ENCODE results near the gene CFAP410. TPM values are rescaled to one million over a fixed set of nuclear protein-coding genes. Genes with fewer than 3 reads are reported as not detected.

Gene CFAP410
- total and polyA plus RNA-seq, 2 experiments from 2014 or later = 17.0 to 19.8 TPM

DNA sequence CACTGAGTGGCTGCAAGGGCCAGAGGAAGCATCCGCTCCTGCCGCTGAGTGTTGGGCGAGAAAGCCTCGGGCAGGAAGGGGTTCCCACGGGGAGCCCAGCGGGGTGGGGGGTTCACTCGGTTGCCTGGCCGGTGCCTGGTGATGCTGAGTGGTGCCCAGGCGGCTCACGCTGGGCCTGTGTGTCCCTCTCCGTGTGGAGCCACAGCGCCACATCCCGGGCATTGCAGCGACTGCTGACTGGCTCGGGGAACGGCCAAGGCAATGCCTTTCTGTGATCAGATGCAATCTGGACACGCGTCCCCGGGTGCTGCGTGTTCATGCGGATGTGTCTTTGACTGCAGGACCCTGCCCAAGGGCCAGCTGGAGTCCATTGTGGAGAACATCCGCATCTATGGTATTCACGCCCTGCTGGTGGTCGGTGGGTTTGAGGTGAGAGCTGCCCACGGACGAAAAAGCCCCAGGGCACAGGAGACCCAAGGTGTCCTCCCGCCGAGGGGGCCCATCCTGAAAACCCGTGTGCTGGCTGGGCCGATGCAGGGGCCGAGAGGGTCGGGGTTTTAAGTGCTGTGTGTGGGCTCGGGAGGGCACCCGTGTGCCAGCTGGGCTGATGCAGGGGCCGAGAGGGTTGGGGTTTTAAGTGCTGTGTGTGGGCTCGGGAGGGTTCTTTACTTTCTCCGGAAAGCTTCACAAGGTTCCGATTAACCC, 16.4 kb downstream of the CFAP410 start:
- no peak for DNase-seq
- Histone ChIP-seq H3K9me3 (ENCODE audit: low read depth) (no peaks in the 10 kb centered on the region), H4K20me1 (ENCODE audit: insufficient read depth) (no peaks in the 10 kb centered on the region), H3F3A (ENCODE audit: insufficient read depth) (no peaks in the 10 kb centered on the region), H3K9ac (no peak overlapping the region), H3K9me2 (ENCODE audit: insufficient read depth) (no peaks in the 10 kb centered on the region), H3K79me2 (ENCODE audit: insufficient read depth) (no peaks in the 10 kb centered on the region), H3K36me3 (ENCODE audit: low read depth) (no peaks in the 10 kb centered on the region; the same call in 1 of the 2 replicates), H3K27me3 (replicated peaks; ENCODE audit: insufficient read depth) (no peaks in the 10 kb centered on the region), H3K4me2 (ENCODE audit: unreplicated experiment) (no peak overlapping the region), H2AFZ (no peak overlapping the region), H3K4me3 (no peak overlapping the region), H3K27ac (no peak overlapping the region), H3K4me1 (ENCODE audit: insufficient read depth) (no peaks in the 10 kb centered on the region)
- WGBS, 2 experiments (ENCODE audit: low coverage in 1 of 2, low lambda C conversion rate in 2 of 2, missing lambda C conversion rate in 2 of 2) = 94 to 95% methylated on average over 30 to 34 of the region's 38 CpGs
- in situ Hi-C loops (cut with MboI) = no loop called here
- no peak for TF ChIP-seq EZH2 (IDR thresholded peaks at IDR 0.05; ENCODE audit: insufficient read depth, poor library complexity, severe bottlenecking)
- TF ChIP-seq EZH2phosphoT487 (IDR thresholded peaks at IDR 0.05; ENCODE audit: insufficient read depth, low read depth) = no peak

DNA sequence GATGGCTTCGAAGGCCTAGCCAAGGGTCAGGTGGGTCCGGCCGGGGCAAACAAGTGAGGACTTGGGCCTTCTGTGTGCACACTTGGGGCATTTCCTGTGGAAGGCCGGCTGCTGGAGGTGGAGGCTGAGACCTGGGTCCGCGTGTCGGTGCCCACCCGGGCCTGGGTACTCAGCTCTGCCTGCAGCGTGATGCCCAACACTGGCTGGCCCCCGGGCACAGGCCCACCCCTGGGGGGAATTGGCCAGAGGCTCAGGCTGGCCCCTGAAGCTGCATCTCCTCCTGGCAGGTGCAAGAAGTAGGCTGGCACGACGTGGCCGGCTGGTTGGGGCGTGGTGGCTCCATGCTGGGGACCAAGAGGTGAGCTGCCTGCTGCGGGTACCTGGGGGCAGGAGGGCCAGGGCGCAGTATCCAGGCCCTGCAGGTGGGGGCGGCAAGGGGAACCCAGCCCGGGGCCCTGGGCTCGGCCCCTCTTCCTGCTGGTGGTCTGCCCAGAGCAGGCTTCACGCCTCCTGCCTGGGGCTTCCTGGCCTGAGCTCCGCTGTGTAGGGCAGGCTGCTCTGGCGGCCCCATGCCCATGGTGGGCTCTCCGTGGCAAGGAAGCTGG, 17.2 kb downstream of the CFAP410 start:
- Histone ChIP-seq H3K27me3 (replicated peaks; ENCODE audit: insufficient read depth) (no peaks in the 10 kb centered on the region), H3K4me1 (ENCODE audit: insufficient read depth) (no peaks in the 10 kb centered on the region), H3K4me3 (no peak overlapping the region), H3K9ac (no peak overlapping the region), H3K27ac (no peak overlapping the region), H3K4me2 (ENCODE audit: unreplicated experiment) (no peak overlapping the region), H3K9me3 (ENCODE audit: low read depth) (no peaks in the 10 kb centered on the region), H2AFZ (no peak overlapping the region), H3F3A (ENCODE audit: insufficient read depth) (no peaks in the 10 kb centered on the region), H3K79me2 (ENCODE audit: insufficient read depth) (no peaks in the 10 kb centered on the region), H4K20me1 (ENCODE audit: insufficient read depth) (no peaks in the 10 kb centered on the region), H3K36me3 (ENCODE audit: low read depth) (no peaks in the 10 kb centered on the region; the same call in 1 of the 2 replicates), H3K9me2 (ENCODE audit: insufficient read depth) (no peaks in the 10 kb centered on the region)
- DNase-seq = no peak
- WGBS, 2 experiments (ENCODE audit: low coverage in 1 of 2, low lambda C conversion rate in 2 of 2, missing lambda C conversion rate in 2 of 2) = 94 to 95% methylated on average over 19 to 23 of the region's 23 CpGs
- TF ChIP-seq EZH2phosphoT487 (IDR thresholded peaks at IDR 0.05; ENCODE audit: insufficient read depth, low read depth) = no peak
- no peak for TF ChIP-seq EZH2 (IDR thresholded peaks at IDR 0.05; ENCODE audit: insufficient read depth, poor library complexity, severe bottlenecking)
- in situ Hi-C loops (cut with MboI) = no loop called here

DNA sequence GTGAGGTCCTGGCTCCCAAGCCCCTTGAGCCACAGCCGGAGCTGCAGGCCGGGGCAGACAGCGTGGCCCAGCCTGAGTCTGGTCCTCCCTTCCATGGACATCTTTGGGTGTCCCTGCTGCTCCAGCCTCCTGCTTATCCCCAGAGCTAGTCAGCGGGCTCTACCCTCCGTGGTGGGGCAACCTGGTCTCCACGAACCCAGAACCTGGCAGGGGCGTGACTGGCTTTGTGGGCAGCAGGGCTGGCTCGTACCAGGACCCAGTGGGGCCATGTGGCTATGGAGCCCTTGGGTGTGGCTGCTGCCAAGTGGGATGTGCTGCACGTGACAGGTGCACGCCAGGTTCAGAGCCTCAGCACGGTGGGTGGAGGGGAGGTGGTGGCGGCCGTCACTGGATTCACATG, 18.3 kb downstream of the CFAP410 start:
- H3K36me3 ChIP-seq (ENCODE audit: low read depth) = no peaks in the 10 kb centered on the region; the same call in 1 of the 2 replicates
- no peak overlapping the region for H3K27ac ChIP-seq
- WGBS, 2 experiments (ENCODE audit: low coverage in 1 of 2, low lambda C conversion rate in 2 of 2, missing lambda C conversion rate in 2 of 2) = 93 to 95% methylated on average over 10 to 13 of the region's 13 CpGs
- H3K4me3 ChIP-seq = no peak overlapping the region
- no peaks in the 10 kb centered on the region for H4K20me1 ChIP-seq (ENCODE audit: insufficient read depth)
- H3F3A ChIP-seq (ENCODE audit: insufficient read depth) = no peaks in the 10 kb centered on the region
- H2AFZ ChIP-seq = no peak overlapping the region
- no peaks in the 10 kb centered on the region for H3K27me3 ChIP-seq (replicated peaks; ENCODE audit: insufficient read depth)
- H3K9me3 ChIP-seq (ENCODE audit: low read depth) = no peaks in the 10 kb centered on the region
- no peak for DNase-seq
- TF ChIP-seq EZH2 (IDR thresholded peaks at IDR 0.05; ENCODE audit: insufficient read depth, poor library complexity, severe bottlenecking) (no peak), EZH2phosphoT487 (IDR thresholded peaks at IDR 0.05; ENCODE audit: insufficient read depth, low read depth) (no peak)
- H3K9ac ChIP-seq = no peak overlapping the region
- in situ Hi-C loops (cut with MboI) = no loop called here
- H3K9me2 ChIP-seq (ENCODE audit: insufficient read depth) = no peaks in the 10 kb centered on the region
- H3K79me2 ChIP-seq (ENCODE audit: insufficient read depth) = no peaks in the 10 kb centered on the region
- H3K4me1 ChIP-seq (ENCODE audit: insufficient read depth) = no peaks in the 10 kb centered on the region
- H3K4me2 ChIP-seq (ENCODE audit: unreplicated experiment) = no peak overlapping the region

DNA sequence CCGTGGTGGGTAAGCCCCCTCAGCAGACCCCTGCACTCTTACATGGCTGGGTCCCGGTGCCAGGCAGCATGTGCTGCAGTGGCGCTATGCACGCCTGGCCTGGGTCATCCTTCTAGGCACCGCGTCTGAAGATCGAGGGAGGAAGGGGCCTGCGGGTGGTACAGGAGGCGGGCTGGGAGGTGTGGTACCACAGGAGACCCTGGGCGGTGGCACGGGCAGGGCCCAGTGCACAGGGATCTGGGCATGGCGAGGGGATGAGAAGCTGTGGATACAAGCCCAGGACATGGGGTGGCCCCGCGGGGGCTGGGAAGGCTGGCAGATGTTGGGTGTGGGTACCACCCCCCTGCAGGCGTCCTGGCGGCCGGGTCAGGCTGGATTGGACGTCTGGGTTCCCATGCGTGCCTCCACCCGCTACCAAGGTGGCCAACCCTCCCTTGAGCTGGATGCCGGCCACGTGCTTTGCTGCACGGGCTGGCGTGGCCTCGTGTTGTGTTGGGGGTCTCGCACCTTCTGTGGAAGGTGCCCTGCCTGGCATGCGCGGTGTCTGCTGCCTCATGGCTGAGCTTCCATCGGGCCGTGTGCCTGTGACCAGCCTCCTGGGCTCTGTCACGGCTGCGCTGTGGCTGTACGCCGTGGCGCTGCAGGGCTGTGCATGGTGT, 19.7 kb downstream of the CFAP410 start:
- Histone ChIP-seq H3K9me3 (ENCODE audit: low read depth) (no peaks in the 10 kb centered on the region), H3F3A (ENCODE audit: insufficient read depth) (no peaks in the 10 kb centered on the region), H3K4me1 (ENCODE audit: insufficient read depth) (no peaks in the 10 kb centered on the region), H3K79me2 (ENCODE audit: insufficient read depth) (no peaks in the 10 kb centered on the region), H4K20me1 (ENCODE audit: insufficient read depth) (no peaks in the 10 kb centered on the region), H3K4me2 (ENCODE audit: unreplicated experiment) (no peak overlapping the region), H3K27ac (no peak overlapping the region), H3K4me3 (no peak overlapping the region), H2AFZ (no peak overlapping the region), H3K9ac (no peak overlapping the region), H3K27me3 (replicated peaks; ENCODE audit: insufficient read depth) (no peaks in the 10 kb centered on the region), H3K36me3 (ENCODE audit: low read depth) (no peaks in the 10 kb centered on the region; the same call in 1 of the 2 replicates), H3K9me2 (ENCODE audit: insufficient read depth) (no peaks in the 10 kb centered on the region)
- in situ Hi-C loops (cut with MboI) = no loop called here
- no peak for DNase-seq
- TF ChIP-seq EZH2phosphoT487 (IDR thresholded peaks at IDR 0.05; ENCODE audit: insufficient read depth, low read depth) (no peak), EZH2 (IDR thresholded peaks at IDR 0.05; ENCODE audit: insufficient read depth, poor library complexity, severe bottlenecking) (no peak)
- WGBS, 2 experiments (ENCODE audit: low coverage in 1 of 2, low lambda C conversion rate in 2 of 2, missing lambda C conversion rate in 2 of 2) = 94 to 95% methylated on average over 27 to 30 of the region's 35 CpGs
